Neural cell (in vitro differentiated cells): Measurements from ENCODE around the gene NPTN.

Experiments used
- RAD21 ChIP-seq: fragments of 450-650 bp; conservative IDR thresholded peaks from 2 replicates; pipeline ENCODE4 v1.6.1; 2014; ENCODE audit warnings: antibody characterized with exemption, mild to moderate bottlenecking, moderate library complexity
- TAF1 ChIP-seq: IDR thresholded peaks from 2 replicates; pipeline ENCODE4 v1.6.1; 2012; ENCODE audit warnings: low read depth

GRCh38 chr15:73677146-73677607 is 44.0 kb upstream of the NPTN start:
- TF ChIP-seq RAD21: peak; percentile 61
- TF ChIP-seq TAF1: no peak
